IPS-11a (cell line): ENCODE results near the gene PIP5KL1.
"Not testable (repeated sequence)": the region's sequence is repeated elsewhere in the genome, so short reads cannot be mapped to it uniquely, and the experiment has no call there.

ENCODE experiments used
- H3K4me3 ChIP-seq: one replicate; pipeline ENCODE4 v1.5.1; 2013; ENCODE audit warnings: low read depth, low read length, control low read depth

PIP5KL1 gene

GRCh38 chr9:127896395-127897192 is 34.0 kb downstream of the PIP5KL1 start:
- no peak overlapping the region for H3K4me3 ChIP-seq

DNA sequence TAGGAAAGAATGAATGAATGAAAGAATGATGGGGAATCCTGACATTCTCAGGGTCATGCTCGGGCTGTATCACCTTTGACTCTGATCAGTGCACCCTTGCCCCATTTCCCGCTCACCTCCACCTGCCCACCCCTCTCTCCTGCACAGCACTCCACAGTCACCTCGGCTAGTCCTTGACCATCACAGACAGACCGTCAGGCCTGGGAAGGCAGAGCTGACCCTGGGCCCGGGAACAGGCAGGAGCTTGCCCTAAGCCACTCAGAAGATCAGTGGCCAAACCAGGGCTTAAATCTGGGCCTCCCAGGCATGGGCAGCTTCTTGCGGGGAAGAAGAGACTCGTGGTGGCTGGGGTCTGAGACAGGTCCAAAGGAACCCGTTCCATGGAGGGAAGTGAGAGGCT is 34.8 kb downstream of the PIP5KL1 start:
- no peak overlapping the region for H3K4me3 ChIP-seq

GRCh38 chr9:127893392-127893791 is 37.2 kb downstream of the PIP5KL1 start:
- H3K4me3 ChIP-seq = no peak overlapping the region

- no peak overlapping the region for H3K4me3 ChIP-seq
Measured at GRCh38 chr9:127892831-127893230, 37.7 kb downstream of the PIP5KL1 start.

DNA sequence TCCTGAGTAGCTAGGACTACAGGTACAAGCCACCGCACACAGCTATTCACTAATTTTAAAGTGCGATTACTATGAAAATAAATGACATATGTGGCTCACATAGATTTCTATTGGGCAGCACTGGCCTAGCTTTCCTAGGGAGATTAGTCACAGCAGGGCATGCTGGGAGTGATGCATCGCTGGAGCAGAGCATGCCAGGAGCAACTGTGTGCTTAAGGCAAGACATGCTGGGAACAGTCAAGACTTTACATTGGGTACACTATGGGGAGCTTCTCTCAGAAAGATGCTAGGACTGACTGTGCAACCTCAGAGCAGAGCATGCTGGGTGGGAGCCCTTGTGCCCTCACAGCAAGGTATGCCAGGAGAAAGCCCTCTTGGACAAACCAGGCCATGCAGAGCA is 40.5 kb downstream of the PIP5KL1 start:
- H3K4me3 ChIP-seq = no peak overlapping the region

- H3K4me3 ChIP-seq = no peak overlapping the region
Measured at GRCh38 chr9:127887792-127888191, 42.8 kb downstream of the PIP5KL1 start.

GRCh38 chr9:127886401-127886972 is 44.1 kb downstream of the PIP5KL1 start:
- H3K4me3 ChIP-seq = no peak overlapping the region

- H3K4me3 ChIP-seq = no peak overlapping the region
Measured at GRCh38 chr9:127885508-127886281, 44.9 kb downstream of the PIP5KL1 start.

GRCh38 chr9:127884976-127885490 is 45.5 kb downstream of the PIP5KL1 start:
- no peak overlapping the region for H3K4me3 ChIP-seq

GRCh38 chr9:127884427-127884911 is 46.1 kb downstream of the PIP5KL1 start:
- no peak overlapping the region for H3K4me3 ChIP-seq

DNA sequence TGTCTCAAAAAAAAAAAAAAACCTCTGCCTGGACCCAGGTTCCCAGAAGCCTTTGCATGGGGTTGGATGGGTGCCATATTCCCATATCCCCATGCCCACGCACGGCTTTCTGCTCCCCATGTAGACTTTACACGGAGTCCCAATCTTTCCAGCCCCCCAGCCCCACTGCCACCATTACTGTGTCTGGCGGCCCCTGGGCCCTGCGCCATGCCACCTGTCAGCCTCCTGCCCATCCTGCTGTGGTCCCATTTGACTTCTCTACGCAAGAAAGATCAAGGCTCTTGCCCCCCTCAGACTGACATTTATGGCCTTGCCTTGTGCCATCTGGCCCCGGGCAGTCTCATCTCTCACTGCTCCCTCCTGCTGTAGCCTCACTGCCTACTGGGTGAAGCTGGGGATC is 46.6 kb downstream of the PIP5KL1 start:
- H3K4me3 ChIP-seq = no peak overlapping the region

DNA sequence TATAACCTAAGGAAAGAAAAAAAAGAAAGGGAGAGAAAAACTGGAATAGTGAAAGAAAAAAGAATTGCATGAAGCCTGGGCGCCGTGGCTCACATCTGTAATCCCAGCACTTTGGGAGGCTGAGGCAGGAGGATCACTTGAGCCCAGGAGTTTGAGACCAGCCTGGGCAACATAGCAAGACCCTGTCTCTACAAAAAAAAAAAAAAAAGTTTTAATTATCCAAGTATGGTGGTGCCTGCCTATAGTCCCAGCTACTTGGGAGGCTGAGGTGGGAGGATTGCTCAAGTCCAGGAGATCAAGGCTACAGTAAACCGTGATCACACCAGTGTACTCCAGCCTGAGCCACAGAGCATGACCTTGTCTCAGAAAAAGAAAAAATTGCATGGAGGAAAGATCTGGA is 48.9 kb downstream of the PIP5KL1 start:
- H3K4me3 ChIP-seq = not testable (repeated sequence)

- no peak overlapping the region for H3K4me3 ChIP-seq
Measured at GRCh38 chr9:127880143-127880542, 50.4 kb downstream of the PIP5KL1 start.

DNA sequence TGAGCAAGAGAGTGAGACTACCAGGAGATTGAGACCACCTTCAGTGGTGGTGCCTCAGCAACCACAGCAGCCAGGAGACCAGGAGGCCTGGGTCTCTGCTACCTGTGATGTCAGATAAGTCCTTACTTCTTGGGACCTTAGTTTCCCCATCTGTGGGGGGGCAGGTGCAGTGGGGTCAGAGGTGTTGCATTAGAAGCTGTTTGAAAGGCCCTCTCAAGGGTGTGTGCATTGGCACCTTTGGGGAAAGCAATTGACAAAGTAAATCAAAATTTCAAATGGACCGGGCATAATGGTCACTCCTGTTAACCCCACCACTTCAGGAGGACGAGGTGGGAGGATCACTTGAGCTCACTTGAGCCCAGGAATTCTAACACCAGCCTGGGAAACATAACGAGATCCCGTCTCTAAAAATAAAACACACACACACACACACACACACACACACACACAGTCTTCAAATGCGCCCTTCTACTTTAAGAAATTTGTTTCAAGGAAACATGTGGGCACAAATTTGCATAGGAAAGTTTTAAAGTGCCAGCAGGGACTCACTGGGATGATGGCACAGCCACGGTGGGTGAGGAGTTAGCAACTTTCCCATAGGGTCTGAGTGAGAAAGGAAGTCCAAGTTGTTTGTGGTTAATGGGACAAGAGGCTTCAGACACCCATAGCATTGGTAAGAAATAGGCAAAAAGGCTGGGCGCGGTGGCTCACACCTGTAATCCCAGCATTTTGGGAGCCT is 51.8 kb downstream of the PIP5KL1 start:
- H3K4me3 ChIP-seq = no peak overlapping the region

GRCh38 chr9:127878001-127878651 is 52.5 kb downstream of the PIP5KL1 start:
- peak overlapping the region; percentile 38 for H3K4me3 ChIP-seq

GRCh38 chr9:127877566-127877998 is 53.0 kb downstream of the PIP5KL1 start, which contains the start of gene AK1:
AK1 (minus strand) TSS chr9:127877675; CDS start chr9:127874617, 3,058 bp downstream.
- peak within 1 kb of the TSS; percentile 38 for H3K4me3 ChIP-seq

DNA sequence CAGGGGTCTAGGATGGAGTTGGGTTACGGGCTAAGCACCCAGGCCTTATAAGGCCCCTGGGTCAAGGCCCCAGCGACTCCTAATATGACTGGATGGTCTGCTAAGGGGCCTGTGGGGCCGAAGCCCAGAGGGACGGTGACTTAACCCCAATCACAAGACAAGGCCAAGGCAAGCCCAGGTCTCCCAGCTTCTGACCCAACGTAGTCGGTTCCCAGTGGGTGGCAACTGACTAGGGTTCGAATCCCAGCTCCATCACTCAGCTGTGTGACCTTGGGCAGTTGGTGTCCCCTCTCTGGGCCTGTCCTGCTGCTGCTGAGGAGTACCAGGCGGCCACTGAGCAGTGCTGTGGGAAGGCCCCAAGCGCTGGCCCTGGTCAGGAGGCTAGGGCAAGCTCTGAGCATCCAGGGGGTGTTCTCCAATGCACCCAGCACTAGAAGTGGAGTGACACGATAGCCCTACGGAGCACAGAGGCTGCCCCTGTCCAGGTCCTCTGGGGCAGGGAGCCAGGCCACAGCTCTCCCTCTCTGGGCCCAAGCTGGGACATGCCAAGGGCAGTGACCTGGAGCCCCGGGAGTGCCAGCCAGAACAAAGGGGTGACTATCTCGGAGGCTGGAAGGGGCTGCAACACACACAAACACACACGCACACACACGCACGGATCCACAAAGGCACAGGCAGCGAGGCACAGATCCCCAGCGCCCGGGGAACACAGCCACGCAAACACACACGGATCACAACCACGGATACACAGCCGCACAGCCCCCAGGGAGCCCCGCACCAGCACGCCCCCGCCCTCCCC is 53.6 kb downstream of the PIP5KL1 start:
- peak overlapping the region; percentile 38 for H3K4me3 ChIP-seq

DNA sequence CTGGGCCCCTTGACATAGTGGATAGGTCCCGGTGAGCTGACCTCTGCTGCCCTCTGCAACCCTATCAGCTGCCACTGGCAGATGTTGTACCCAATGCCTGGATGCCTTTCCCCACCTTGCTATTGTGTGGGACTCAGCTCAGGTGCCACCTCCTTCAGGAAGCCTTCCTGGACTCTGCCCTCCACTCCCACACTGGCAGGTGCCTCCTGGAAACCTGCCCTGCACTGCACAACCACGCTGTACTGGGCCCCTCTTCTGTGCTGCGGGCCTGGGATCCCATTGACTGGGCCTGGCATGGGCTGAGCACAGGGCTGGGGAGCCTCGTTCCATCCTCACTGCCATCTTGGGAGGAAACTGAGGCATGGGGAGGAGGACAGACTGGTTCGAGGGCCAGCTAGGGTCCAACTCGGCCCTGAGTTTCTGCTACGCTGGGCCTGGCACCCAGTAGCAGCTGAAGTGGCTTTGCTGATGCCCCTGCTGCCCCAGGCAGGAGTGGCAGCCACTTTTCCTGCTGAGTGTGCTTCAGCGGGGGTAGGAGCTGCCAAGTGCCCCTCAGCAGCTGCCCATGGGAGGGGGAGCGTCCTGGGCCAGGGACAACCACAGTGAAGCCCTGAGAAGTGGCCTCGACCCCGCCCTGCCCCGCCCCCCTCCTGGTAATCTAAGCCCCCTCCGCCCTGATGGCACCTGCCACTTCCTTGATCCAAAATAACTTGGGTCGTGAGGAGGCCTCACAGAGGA is 54.4 kb downstream of the PIP5KL1 start:
- H3K4me3 ChIP-seq = no peak overlapping the region
